Stimulated activated naive B cell treated with anti-CD40 and anti-IgM and Interleukin-4, amounts not matched to agents 10 μg/mL and 1 μg/mL and 100 μg/mL, for 72 hours (primary cell): Measurements from ENCODE around the gene SORCS2.
"Not testable (repeated sequence)": the region's sequence is repeated elsewhere in the genome, so short reads cannot be mapped to it uniquely, and the experiment has no call there.

Source experiments
- ATAC-seq, 2 donors: fragments of 150-1000 bp; cut with Tn5 transposase; replicated peaks; 2 replicates each; pipeline ENCODE4 v1.10.0; 2021; ENCODE audit warnings: moderate library complexity in 1 of 2
- DNase-seq: peaks from one replicate; pipeline ENCODE4 v3.0.0; 2021
- H3K27ac Mint-ChIP-seq: one replicate; pipeline ENCODE4 v1.8.0; 2022; ENCODE audit warnings: mild to moderate bottlenecking, mixed read lengths
- H3K27me3 Mint-ChIP-seq, 2 donors: one replicate each; pipeline ENCODE4 v1.8.0; 2022; ENCODE audit warnings: mixed read lengths in 2 of 2
- H3K36me3 Mint-ChIP-seq, 2 donors: one replicate each; pipeline ENCODE4 v1.8.0; 2022; ENCODE audit warnings: mixed read lengths in 2 of 2, mild to moderate bottlenecking in 1 of 2
- H3K4me1 Mint-ChIP-seq, 2 donors: one replicate each; pipeline ENCODE4 v1.8.0; 2022; ENCODE audit warnings: mixed read lengths in 2 of 2, mild to moderate bottlenecking in 1 of 2
- H3K4me3 Mint-ChIP-seq, 2 donors: one replicate each; pipeline ENCODE4 v1.8.0; 2022; ENCODE audit warnings: mild to moderate bottlenecking in 2 of 2, mixed read lengths in 2 of 2, moderate library complexity in 1 of 2
- H3K9me3 Mint-ChIP-seq, 2 donors: one replicate each; pipeline ENCODE4 v1.8.0; 2022; ENCODE audit warnings: mixed read lengths in 2 of 2, mild to moderate bottlenecking in 1 of 2

Gene SORCS2

DNA sequence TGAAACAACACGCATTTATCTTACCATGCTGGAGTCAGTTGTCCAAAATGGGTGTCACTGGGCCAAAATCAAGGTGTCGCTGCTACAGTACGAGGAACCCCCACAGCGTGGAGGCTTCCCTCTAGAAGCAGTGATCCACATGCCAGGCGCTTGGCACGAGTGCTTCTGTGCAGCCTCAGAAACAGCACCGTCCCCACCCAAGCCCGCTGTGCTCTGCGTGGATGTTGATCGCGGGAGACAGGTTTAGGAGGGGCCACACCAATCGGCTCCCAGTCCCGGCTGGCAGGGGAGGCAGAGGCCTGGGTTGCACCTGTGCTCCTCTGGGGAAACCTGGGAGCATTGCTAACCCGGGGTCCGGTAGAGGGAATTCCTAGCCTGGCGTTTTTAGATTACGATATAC lies 407.9 kb downstream of the SORCS2 start:
- ATAC-seq, result no peak
- H3K27ac Mint-ChIP-seq, result no peak overlapping the region

GRCh38 chr4:7602166-7602565 lies 409.8 kb downstream of the SORCS2 start:
- not testable (repeated sequence) for H3K4me1 Mint-ChIP-seq, ATAC-seq, H3K36me3 Mint-ChIP-seq, H3K27me3 Mint-ChIP-seq, DNase-seq, H3K27ac Mint-ChIP-seq, H3K4me3 Mint-ChIP-seq
- peaks cover 13 to 14% of the 10 kb centered on the region in 2 donors for H3K9me3 Mint-ChIP-seq

More for the DNA sequence above, 407.9 kb downstream of the SORCS2 start:
- Mint-ChIP-seq H3K9me3 (peaks cover 13 to 14% of the 10 kb centered on the region in 2 donors), H3K27me3 (peaks cover 0 to 4% of the 10 kb centered on the region in 2 donors), H3K36me3 (no peaks in the 10 kb centered on the region), H3K4me1 (no peaks in the 10 kb centered on the region), H3K4me3 (no peak overlapping the region)
- DNase-seq, result no peak

GRCh38 chr4:7607156-7607910 lies 415.0 kb downstream of the SORCS2 start:
- ATAC-seq, result no peak
- H3K27me3 Mint-ChIP-seq, result no peaks in the 10 kb centered on the region
- no peak overlapping the region for H3K4me3 Mint-ChIP-seq
- H3K4me1 Mint-ChIP-seq, result no peaks in the 10 kb centered on the region
- H3K9me3 Mint-ChIP-seq, result peaks cover 12 to 14% of the 10 kb centered on the region in 2 donors
- H3K27ac Mint-ChIP-seq, result no peak overlapping the region
- no peaks in the 10 kb centered on the region for H3K36me3 Mint-ChIP-seq
- DNase-seq, result no peak

DNA sequence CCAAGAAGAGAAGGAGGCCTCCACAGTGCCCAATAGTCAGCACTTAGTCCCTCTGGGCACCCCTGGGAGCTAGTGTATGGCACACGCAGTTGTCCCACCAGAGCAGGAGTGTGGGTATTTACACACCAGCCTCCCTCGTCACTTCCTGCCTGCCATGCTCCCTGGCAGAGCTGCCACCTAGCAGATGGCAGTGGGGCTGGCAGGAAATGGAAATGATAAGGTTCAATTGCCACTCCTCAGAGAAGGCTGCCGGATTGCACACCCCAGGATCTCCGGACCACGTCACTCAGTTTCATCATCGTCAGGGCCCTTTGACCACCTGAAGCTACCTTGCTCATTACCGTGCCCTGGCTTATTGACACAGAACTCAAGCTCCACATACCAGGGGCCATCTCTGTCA lies 415.7 kb downstream of the SORCS2 start:
- no peaks in the 10 kb centered on the region for H3K27me3 Mint-ChIP-seq
- no peak for DNase-seq
- no peak for ATAC-seq
- no peaks in the 10 kb centered on the region for H3K4me1 Mint-ChIP-seq
- no peak overlapping the region for H3K27ac Mint-ChIP-seq
- no peaks in the 10 kb centered on the region for H3K36me3 Mint-ChIP-seq
- H3K9me3 Mint-ChIP-seq, result peaks cover 10% of the 10 kb centered on the region in 2 donors
- no peak overlapping the region for H3K4me3 Mint-ChIP-seq

GRCh38 chr4:7609316-7609715 lies 417.0 kb downstream of the SORCS2 start:
- no peaks in the 10 kb centered on the region for H3K4me1 Mint-ChIP-seq
- no peak overlapping the region for H3K4me3 Mint-ChIP-seq
- H3K9me3 Mint-ChIP-seq, result peaks cover 0 to 2% of the 10 kb centered on the region in 2 donors
- no peaks in the 10 kb centered on the region for H3K27me3 Mint-ChIP-seq
- H3K36me3 Mint-ChIP-seq, result no peaks in the 10 kb centered on the region
- no peak for DNase-seq
- H3K27ac Mint-ChIP-seq, result no peak overlapping the region
- no peak for ATAC-seq

DNA sequence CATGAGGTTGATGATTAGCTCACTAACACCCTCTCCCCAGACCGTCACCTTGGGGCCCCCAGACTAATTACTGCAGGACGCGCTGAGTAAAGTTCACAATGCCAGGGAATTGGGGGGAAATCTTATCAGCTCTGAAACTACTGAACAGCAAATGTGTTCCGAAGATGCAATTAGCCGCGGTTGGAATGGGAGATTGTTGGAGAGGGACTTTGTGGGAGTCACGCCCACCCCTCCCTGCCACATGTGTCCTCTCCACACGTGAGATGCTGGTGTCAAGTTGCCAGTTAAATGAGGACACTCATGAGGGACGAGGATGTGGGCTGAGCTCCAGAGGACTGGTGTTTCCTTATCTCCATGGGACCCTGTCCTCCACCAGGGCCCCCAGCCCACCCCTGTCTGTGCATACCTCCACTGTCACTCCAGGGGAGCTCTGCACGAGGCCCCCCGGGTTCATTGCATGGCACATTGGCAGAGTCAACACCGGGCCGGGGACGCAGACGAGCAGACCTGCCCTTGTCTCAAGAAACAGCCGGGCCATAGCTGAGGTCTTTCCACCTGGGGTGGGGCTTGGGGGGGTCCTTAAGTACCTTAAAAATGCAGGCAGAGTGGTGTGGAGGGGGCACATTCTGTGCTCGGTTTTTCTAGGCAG lies 417.8 kb downstream of the SORCS2 start:
- no peaks in the 10 kb centered on the region for H3K4me1 Mint-ChIP-seq
- DNase-seq (no peak), ATAC-seq (no peak)
- H3K27ac Mint-ChIP-seq, result no peak overlapping the region
- no peaks in the 10 kb centered on the region for H3K9me3 Mint-ChIP-seq
- no peaks in the 10 kb centered on the region for H3K36me3 Mint-ChIP-seq
- H3K4me3 Mint-ChIP-seq, result no peak overlapping the region
- no peaks in the 10 kb centered on the region for H3K27me3 Mint-ChIP-seq

GRCh38 chr4:7610841-7611240 lies 418.5 kb downstream of the SORCS2 start:
- no peaks in the 10 kb centered on the region for H3K4me1 Mint-ChIP-seq
- ATAC-seq (no peak), DNase-seq (no peak)
- no peaks in the 10 kb centered on the region for H3K36me3 Mint-ChIP-seq
- H3K27me3 Mint-ChIP-seq, result no peaks in the 10 kb centered on the region
- H3K27ac Mint-ChIP-seq, result no peak overlapping the region
- H3K9me3 Mint-ChIP-seq, result peaks cover 1 to 3% of the 10 kb centered on the region in 2 donors
- H3K4me3 Mint-ChIP-seq, result no peak overlapping the region

DNA sequence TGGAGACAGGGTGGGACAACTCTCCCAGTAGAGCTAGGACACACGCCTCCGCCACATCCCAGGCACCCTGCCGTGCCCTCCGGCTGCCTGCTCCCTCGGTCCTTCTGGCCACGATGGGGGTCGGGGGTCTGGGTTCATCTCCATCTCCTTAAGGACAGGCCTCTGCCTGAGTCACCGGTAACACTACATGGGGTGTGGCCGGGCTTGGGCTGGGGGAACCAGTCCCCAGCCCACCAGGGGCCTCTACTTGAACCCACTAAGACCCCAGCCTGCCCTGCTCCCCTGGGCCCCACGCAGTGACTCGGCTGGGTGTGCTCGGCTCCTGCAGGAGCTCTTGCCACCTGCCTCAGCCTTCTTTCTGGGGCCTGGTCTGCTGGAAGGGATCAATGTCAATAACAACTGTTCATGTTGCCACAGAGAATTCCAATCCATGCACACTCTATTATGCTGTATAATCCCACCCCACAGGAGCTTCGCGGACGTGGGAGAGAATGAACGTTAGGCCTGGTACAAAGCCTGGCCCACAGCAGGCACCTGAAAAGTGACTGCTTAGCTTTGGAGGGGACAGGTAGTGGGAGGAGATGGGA lies 420.1 kb downstream of the SORCS2 start:
- Mint-ChIP-seq H3K27me3 (no peaks in the 10 kb centered on the region), H3K9me3 (peaks cover 3% of the 10 kb centered on the region in 2 donors), H3K27ac (no peak overlapping the region), H3K4me3 (no peak overlapping the region), H3K4me1 (no peaks in the 10 kb centered on the region), H3K36me3 (no peaks in the 10 kb centered on the region)
- DNase-seq, result no peak
- no peak for ATAC-seq

DNA sequence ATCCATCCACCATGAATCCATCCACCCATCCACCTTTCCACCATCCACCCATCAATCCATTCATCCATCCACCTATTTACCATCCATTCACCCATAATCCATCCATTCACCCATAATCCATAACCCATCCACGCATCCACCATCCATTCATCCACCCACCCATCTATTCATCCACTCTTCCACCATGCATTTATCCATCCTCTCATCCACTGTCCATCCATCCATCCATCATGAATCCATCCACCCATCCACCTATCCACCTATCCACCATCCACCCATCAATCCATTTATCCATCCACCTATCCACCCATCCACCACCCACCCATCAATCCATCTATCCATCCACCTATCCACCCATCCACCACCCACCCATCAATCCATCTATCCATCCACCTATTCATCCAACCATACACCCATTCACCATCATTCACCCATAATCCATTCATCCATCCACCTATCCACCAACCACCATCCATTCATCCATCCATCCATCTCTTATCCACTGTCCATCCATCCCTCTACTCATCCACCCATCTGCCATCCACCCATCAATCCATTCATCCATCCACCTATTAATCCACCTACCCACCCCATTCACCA lies 422.1 kb downstream of the SORCS2 start:
- no peaks in the 10 kb centered on the region for H3K4me1 Mint-ChIP-seq
- no peak for DNase-seq
- no peaks in the 10 kb centered on the region for H3K27me3 Mint-ChIP-seq
- H3K27ac Mint-ChIP-seq, result no peak overlapping the region
- peaks cover 3% of the 10 kb centered on the region in 2 donors for H3K9me3 Mint-ChIP-seq
- no peak for ATAC-seq
- H3K4me3 Mint-ChIP-seq, result no peak overlapping the region
- H3K36me3 Mint-ChIP-seq, result no peaks in the 10 kb centered on the region

DNA sequence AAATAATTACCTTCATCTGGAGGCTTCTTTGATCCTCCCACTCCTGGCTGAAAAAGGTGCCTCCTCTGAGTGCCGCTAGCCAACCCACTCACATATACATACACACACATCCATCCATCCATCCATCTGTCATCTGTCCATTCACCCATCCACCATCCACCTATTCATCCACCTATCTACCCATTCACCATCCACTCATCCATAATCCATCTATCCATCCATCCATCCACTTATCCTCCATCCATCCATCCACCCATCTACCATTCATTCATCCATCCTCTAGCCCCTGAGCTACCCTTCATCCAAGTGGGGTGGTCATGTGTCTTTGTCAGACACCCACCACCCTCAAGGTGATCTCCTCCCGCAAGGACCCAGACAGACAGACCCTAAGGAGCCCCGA lies 423.9 kb downstream of the SORCS2 start:
- Mint-ChIP-seq H3K27ac (no peak overlapping the region), H3K4me3 (no peak overlapping the region), H3K27me3 (peaks cover 0 to 2% of the 10 kb centered on the region in 2 donors), H3K4me1 (no peaks in the 10 kb centered on the region), H3K36me3 (no peaks in the 10 kb centered on the region), H3K9me3 (peaks cover 3% of the 10 kb centered on the region in 2 donors)
- ATAC-seq (no peak), DNase-seq (no peak)

DNA sequence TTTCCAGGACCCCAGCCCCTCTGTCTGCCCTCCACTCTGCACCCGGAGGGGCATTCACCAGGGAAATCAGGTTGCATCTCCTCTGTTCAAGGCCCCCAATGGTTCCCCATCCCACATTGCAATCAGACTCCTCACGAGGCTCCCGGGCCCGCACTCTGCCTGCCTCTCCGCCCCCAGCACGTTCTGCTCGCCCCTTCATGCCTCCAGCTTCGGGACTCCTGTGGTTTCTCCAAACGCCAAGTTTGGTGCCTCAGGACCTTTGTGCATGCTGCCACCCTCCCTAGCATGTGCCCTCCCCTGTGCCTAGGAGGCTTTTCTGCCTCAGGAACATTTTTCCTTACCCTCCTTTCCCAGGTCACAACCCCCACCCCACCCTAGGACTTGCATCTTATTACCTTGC lies 426.0 kb downstream of the SORCS2 start:
- ATAC-seq, result no peak
- DNase-seq, result no peak
- H3K4me1 Mint-ChIP-seq, result no peaks in the 10 kb centered on the region
- peaks cover 3% of the 10 kb centered on the region in 2 donors for H3K9me3 Mint-ChIP-seq
- peaks cover 0 to 6% of the 10 kb centered on the region in 2 donors for H3K27me3 Mint-ChIP-seq
- no peaks in the 10 kb centered on the region for H3K36me3 Mint-ChIP-seq
- H3K27ac Mint-ChIP-seq, result no peak overlapping the region
- no peak overlapping the region for H3K4me3 Mint-ChIP-seq

DNA sequence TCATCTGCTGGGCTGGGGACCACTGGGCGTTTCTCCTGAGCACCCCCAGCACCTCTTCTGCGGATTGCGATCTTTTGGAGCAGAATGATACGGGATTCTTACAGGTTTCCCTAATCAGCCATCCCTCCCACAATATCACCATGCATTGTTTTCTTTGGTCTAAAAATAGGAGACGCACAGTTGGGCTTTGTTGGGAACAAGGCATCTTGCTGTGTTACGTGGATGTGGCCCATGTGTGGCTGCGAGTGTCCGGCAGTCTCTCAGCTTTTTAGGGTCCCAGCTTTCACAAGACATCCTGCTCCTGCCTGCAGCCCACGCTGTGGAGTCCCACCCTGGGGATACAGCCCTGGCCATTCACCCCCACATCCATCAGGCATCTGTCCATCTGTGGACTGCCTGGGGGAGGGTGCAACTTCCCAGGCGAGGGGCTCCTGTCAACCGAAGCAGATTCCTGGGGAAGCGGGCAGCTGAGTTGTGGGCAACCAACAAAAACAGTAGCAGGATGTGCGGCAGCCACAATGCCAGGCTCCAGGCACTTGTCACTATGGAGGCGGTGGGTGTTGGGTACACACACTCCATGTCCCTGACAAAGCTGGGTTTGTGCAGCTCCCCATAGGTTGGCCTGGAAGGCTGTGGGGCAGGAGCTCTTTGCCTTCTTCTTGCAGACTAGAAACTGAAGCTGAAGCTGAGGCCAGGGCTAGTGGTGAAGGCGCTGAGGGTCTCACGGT lies 427.9 kb downstream of the SORCS2 start:
- DNase-seq, result no peak
- Mint-ChIP-seq H3K9me3 (peaks cover 3% of the 10 kb centered on the region in 2 donors), H3K27ac (no peak overlapping the region), H3K4me1 (no peaks in the 10 kb centered on the region), H3K4me3 (no peak overlapping the region), H3K36me3 (no peaks in the 10 kb centered on the region), H3K27me3 (peaks cover under 1 to 10% of the 10 kb centered on the region in 2 donors)
- no peak for ATAC-seq

DNA sequence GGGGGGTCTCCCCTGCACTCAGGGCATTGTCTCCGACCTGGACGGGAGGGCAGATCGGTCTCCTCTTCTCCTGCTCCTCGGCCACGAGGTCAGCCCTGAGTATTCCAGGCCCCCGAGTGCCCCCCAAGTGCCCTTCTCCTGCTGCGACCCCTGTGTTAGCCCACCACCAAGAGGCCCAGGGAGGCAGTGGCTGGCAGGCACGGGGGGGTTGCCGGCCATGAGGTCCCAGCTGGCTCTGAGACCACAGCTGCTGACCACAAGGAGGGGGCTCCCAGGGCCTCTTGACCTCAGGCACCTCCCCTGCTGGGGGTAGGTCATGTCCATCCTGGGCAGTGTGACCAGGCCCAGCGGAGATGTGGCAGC lies 428.5 kb downstream of the SORCS2 start:
- ATAC-seq, result no peak
- Mint-ChIP-seq H3K27ac (no peak overlapping the region), H3K4me3 (no peak overlapping the region), H3K4me1 (no peaks in the 10 kb centered on the region), H3K27me3 (peaks cover 5 to 10% of the 10 kb centered on the region in 2 donors), H3K36me3 (no peaks in the 10 kb centered on the region), H3K9me3 (peaks cover 0 to 4% of the 10 kb centered on the region in 2 donors)
- DNase-seq, result no peak
